Parietal lobe (tissue), 2 donors: ENCODE data around the gene EHD1. TPM values are rescaled to one million over a fixed set of nuclear protein-coding genes. Genes with fewer than 3 reads are reported as not detected.

ENCODE experiments used
- small RNA-seq: library from RNA; depleted of rRNA; stranded (forward); fragments of <200 nt; gene quantifications from one replicate; pipeline ENCODE3, GENCODE V24; 2014; ENCODE audit warnings: low replicate concordance
- total RNA-seq: library from RNA; depleted of rRNA; stranded (reverse); fragments of >200 nt; gene quantifications from one replicate; pipeline ENCODE4 v1.2.3, GENCODE V29; 2014

Gene EHD1
- 44.4 TPM for total RNA-seq

DNA sequence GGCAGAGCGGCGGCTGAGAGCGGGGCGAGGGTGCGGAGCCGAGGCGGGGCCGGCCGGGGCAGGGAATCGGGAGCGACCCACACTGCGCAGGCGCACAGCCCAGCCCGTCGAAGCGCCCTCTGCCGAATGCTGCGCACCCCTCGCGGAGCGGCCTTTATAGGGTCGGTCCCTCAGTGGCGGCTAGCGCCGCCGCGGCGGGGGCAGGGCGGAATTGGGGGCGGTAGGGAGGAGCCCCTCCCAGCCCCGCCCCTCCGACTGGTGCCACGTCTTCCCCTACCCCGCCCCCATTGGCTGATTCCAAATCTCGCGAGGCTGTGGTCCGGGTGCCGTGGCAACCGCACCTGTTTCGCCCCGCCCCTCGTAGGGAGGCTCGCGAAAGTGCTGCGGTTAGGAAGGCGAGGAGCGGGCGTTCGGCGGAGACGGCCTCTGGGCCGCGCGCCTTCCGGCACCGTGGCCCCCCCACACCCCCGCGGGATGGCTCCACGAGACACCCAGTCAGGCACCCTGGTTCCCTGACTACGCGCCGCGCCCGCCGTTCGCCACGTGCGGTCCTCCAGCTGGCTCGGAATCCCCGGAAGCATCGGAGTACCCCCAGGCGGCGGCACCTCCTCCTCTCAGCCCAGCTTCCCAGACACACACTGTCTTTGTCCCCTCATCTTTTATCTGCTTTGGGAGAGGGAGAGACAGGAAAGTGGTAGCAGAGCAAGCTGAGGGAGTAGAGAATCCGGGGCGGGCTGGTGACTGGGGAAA, at the start of gene EHD1:
Gene EHD1 (minus strand): TSS at position 128 of the 750 bp plus-strand sequence. CDS start 157 bp downstream, outside the sequence.

GRCh38 chr11:64923944-64924909, 45.8 kb upstream of the EHD1 start, which contains the start of gene PPP2R5B:
PPP2R5B (plus strand) TSS chr11:64924689; CDS start chr11:64925735, 1,046 bp downstream.

GRCh38 chr11:64916775-64917662, 38.6 kb upstream of the EHD1 start, which contains the start of gene ATG2A:
ATG2A (minus strand) TSS chr11:64917209; CDS start chr11:64917135, 74 bp downstream.

DNA sequence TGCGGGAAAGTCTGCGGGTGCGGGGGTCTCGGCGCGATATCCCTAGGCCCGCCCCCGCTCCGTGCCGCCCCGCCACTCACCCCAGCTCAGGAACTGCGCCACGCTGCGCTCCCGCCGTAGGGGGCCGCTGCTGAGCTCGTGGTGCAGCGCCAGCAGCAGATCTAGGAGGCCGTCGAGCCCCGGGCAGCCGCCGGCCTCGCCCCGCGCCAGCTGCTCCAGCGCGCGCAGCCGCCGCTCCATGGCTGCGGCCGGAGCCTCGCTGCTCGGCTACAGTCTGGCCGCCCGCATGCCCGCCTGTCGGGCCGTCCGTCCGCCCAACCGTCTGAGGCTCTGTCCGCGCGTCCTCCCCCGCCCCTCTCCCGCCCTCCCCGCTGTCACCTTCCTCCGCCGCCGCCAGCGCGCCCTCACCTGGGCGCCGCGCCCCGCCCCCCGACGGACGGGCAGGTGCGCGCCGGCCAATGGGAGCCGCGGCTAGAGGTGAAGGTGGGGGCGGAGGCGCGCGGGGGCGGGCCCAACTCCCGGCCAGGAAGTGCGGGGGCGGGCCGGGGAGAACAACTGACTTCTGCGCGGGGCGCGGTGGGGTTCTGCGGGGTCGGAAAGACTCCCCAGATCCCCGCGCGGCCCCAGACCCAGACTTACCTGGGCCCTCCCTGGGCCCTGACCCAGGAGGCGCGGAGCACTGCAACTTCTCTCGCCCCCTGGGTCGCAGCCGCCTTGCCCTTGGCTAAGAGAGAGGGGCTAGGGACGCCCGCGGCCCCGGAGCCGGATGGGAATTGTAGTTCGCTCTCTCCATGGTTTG, 33.9 kb downstream of the EHD1 start, which contains the start of gene CDC42BPG:
Gene CDC42BPG (minus strand): TSS at position 324 of the 799 bp plus-strand sequence. CDS start 84 bp downstream, at position 240.

GRCh38 chr11:64810271-64810890, 68.0 kb downstream of the EHD1 start, which contains the start of gene MEN1:
MEN1 (minus strand) TSS chr11:64810551; CDS start chr11:64810109, 442 bp downstream.

GRCh38 chr11:64803158-64803845, 75.1 kb downstream of the EHD1 start, which contains the start of gene MAP4K2:
MAP4K2 (minus strand) TSS chr11:64803214; CDS start chr11:64803149, 65 bp downstream.

Small RNAs within 50 kb of the gene (small RNA-seq; reads per million reads assigned to genes)
- gene MIR6749 (not detected), gene MIR6750 (not detected)

Other genes with a start within 250 kb of the EHD1 start
- 315 TPM for gene NRXN2, start 155.4 kb downstream of the EHD1 start, total RNA-seq
- 40.7 TPM for gene RASGRP2, start 134.5 kb downstream of the EHD1 start, total RNA-seq
- 0.63 TPM for gene PYGM, start 118.6 kb downstream of the EHD1 start, total RNA-seq
- 193 TPM for gene SF1, start 100.1 kb downstream of the EHD1 start, total RNA-seq
- 15.7 TPM for gene MAP4K2, start 75.4 kb downstream of the EHD1 start, total RNA-seq
- gene MEN1, start 68.1 kb downstream of the EHD1 start, total RNA-seq: 24.4 TPM
- 0.31 TPM for gene CDC42BPG, start 34.0 kb downstream of the EHD1 start, total RNA-seq
- gene ATG2A, start 38.6 kb upstream of the EHD1 start, total RNA-seq: 13.1 TPM
- 27.9 TPM for gene PPP2R5B, start 46.1 kb upstream of the EHD1 start, total RNA-seq
- not detected for gene GPHA2, start 57.3 kb upstream of the EHD1 start, total RNA-seq
- not detected for gene MAJIN, start 93.5 kb upstream of the EHD1 start, total RNA-seq
- gene BATF2, start 118.3 kb upstream of the EHD1 start, total RNA-seq: not detected
- 42.9 TPM for gene ARL2, start 135.5 kb upstream of the EHD1 start, total RNA-seq
- 21.9 TPM for gene SNX15, start 148.8 kb upstream of the EHD1 start, total RNA-seq
- 4.7 TPM for gene SAC3D1, start 162.6 kb upstream of the EHD1 start, total RNA-seq
- gene NAALADL1, start 179.9 kb upstream of the EHD1 start, total RNA-seq: 2.2 TPM
- gene CDCA5, start 205.4 kb upstream of the EHD1 start, total RNA-seq: 2.8 TPM
- gene ZFPL1, start 205.6 kb upstream of the EHD1 start, total RNA-seq: 20.3 TPM
- gene VPS51, start 217.6 kb upstream of the EHD1 start, total RNA-seq: 197 TPM
- 61.0 TPM for gene TM7SF2, start 233.3 kb upstream of the EHD1 start, total RNA-seq
- gene ZNHIT2, start 239.1 kb upstream of the EHD1 start, total RNA-seq: 4.7 TPM
- 168 TPM for gene FAU, start 243.5 kb upstream of the EHD1 start, total RNA-seq
- 29.4 TPM for gene MRPL49, start 243.7 kb upstream of the EHD1 start, total RNA-seq